Smooth muscle cell (in vitro differentiated cells): Measurements from ENCODE around the gene CTNND2. TPM values are rescaled to one million over a fixed set of nuclear protein-coding genes. Genes with fewer than 3 reads are reported as not detected.

Experiments
- DNase-seq: peaks from one replicate; lab custom pipeline; 2025; ENCODE audit not compliant: unreplicated experiment; lab: John Stamatoyannopoulos, UW
- H2AFZ ChIP-seq: fragments of 200-600 bp; sonication (generic); 2 replicates; pipeline ENCODE4 v1.6.0; 2016; ENCODE audit warnings: antibody characterized with exemption, low read depth, mild to moderate bottlenecking
- H3F3A ChIP-seq: fragments of 200-600 bp; sonication (generic); 2 replicates; pipeline ENCODE4 v1.6.0; 2017; ENCODE audit warnings: antibody characterized with exemption, low read depth
- H3K27ac ChIP-seq: fragments of 200-600 bp; sonication (generic); 2 replicates; pipeline ENCODE4 v1.5.1; 2016; ENCODE audit warnings: low read depth, mild to moderate bottlenecking
- H3K27me3 ChIP-seq: fragments of 200-600 bp; sonication (generic); 2 replicates; pipeline ENCODE4 v1.6.1; 2016; ENCODE audit warnings: low read depth, mild to moderate bottlenecking
- H3K36me3 ChIP-seq: fragments of 200-600 bp; sonication (generic); 2 replicates; pipeline ENCODE4 v1.5.1; 2016; ENCODE audit warnings: low read depth
- H3K4me1 ChIP-seq: fragments of 200-600 bp; sonication (generic); 2 replicates; pipeline ENCODE4 v1.5.1; 2016; ENCODE audit warnings: low read depth
- H3K4me2 ChIP-seq: fragments of 200-600 bp; sonication (generic); 2 replicates; pipeline ENCODE4 v1.6.0; 2016; ENCODE audit warnings: mild to moderate bottlenecking
- H3K4me3 ChIP-seq: fragments of 200-600 bp; sonication (generic); 2 replicates; pipeline ENCODE4 v1.5.1; 2016; ENCODE audit warnings: mild to moderate bottlenecking
- H3K79me2 ChIP-seq: fragments of 200-600 bp; sonication (generic); 2 replicates; pipeline ENCODE4 v1.6.0; 2016; ENCODE audit warnings: low read depth, mild to moderate bottlenecking
- H3K9ac ChIP-seq: fragments of 200-600 bp; sonication (generic); 2 replicates; pipeline ENCODE4 v1.6.0; 2016; ENCODE audit warnings: low read depth
- H3K9me3 ChIP-seq: fragments of 200-600 bp; sonication (generic); replicated peaks from 2 replicates; pipeline ENCODE4 v1.5.1; 2016; ENCODE audit warnings: low read depth
- H4K20me1 ChIP-seq: fragments of 200-600 bp; sonication (generic); 2 replicates; pipeline ENCODE4 v1.6.0; 2016; ENCODE audit warnings: low read depth
- WGBS: methylation state at CpG from one replicate; pipeline ENCODE4 v1.1.7; 2016; ENCODE audit warnings: low lambda C conversion rate; 5-methylcytosine and 5-hydroxymethylcytosine counted together
- polyA plus RNA-seq: library from polyadenylated mRNA; unstranded; fragments of >200 nt; fragmentation: Nextera tagmentation; extraction: Ambion mirVana; gene quantifications from 2 replicates; pipeline ENCODE4 v1.2.1, GENCODE V29; 2016
- total RNA-seq: library from RNA; depleted of rRNA; stranded (reverse); fragments of >200 nt; gene quantifications from 2 replicates; pipeline ENCODE4 v1.2.3, GENCODE V29; 2014
- TF ChIP-seq, protein P1 (sequence below): fragments of 200-600 bp; sonication (generic); IDR thresholded peaks from 2 replicates; pipeline ENCODE4 v1.5.1; 2017; ENCODE audit warnings: borderline replicate concordance, mild to moderate bottlenecking, antibody characterized with exemption; ENCODE audit not compliant: insufficient read depth, poor library complexity, severe bottlenecking

CTNND2 gene
- total and polyA plus RNA-seq, 2 experiments from 2014 or later, result 2.7 to 5.8 TPM

DNA sequence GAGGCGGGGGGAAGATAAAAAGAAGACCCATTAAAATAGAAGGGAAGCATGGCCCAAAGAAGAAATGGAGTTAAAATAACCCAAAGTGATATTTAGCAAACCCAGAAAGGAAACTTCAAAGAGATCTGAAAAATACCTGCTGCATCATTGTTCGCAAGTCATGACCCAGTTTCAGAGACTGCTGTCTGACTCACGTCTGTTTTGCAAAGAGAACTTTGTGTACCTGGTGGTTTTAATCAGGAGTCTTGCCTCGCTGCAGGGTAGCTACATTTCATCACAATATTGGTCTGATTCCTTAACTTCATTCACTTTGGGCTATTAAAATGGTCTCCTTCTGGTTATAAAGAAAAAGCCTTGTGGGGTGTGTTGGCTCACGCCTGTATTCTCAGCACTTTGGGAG lies 682.1 kb downstream of the CTNND2 start:
- H3K36me3 ChIP-seq, result no peaks in the 10 kb centered on the region
- no peaks in the 10 kb centered on the region for H3K79me2 ChIP-seq
- TF ChIP-seq, protein P1, sequence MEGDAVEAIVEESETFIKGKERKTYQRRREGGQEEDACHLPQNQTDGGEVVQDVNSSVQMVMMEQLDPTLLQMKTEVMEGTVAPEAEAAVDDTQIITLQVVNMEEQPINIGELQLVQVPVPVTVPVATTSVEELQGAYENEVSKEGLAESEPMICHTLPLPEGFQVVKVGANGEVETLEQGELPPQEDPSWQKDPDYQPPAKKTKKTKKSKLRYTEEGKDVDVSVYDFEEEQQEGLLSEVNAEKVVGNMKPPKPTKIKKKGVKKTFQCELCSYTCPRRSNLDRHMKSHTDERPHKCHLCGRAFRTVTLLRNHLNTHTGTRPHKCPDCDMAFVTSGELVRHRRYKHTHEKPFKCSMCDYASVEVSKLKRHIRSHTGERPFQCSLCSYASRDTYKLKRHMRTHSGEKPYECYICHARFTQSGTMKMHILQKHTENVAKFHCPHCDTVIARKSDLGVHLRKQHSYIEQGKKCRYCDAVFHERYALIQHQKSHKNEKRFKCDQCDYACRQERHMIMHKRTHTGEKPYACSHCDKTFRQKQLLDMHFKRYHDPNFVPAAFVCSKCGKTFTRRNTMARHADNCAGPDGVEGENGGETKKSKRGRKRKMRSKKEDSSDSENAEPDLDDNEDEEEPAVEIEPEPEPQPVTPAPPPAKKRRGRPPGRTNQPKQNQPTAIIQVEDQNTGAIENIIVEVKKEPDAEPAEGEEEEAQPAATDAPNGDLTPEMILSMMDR, result no peak
- H4K20me1 ChIP-seq, result no peaks in the 10 kb centered on the region
- H3K4me1 ChIP-seq, result no peaks in the 10 kb centered on the region
- no peak overlapping the region for H2AFZ ChIP-seq
- no peaks in the 10 kb centered on the region for H3K27me3 ChIP-seq
- H3F3A ChIP-seq, result no peaks in the 10 kb centered on the region
- H3K4me2 ChIP-seq, result no peak overlapping the region
- H3K27ac ChIP-seq, result no peak overlapping the region
- H3K9ac ChIP-seq, result no peak overlapping the region
- H3K4me3 ChIP-seq, result no peak overlapping the region
- no peak for DNase-seq
- no peaks in the 10 kb centered on the region for H3K9me3 ChIP-seq
- 87% methylated on average over 5 of the region's 5 CpGs for WGBS

DNA sequence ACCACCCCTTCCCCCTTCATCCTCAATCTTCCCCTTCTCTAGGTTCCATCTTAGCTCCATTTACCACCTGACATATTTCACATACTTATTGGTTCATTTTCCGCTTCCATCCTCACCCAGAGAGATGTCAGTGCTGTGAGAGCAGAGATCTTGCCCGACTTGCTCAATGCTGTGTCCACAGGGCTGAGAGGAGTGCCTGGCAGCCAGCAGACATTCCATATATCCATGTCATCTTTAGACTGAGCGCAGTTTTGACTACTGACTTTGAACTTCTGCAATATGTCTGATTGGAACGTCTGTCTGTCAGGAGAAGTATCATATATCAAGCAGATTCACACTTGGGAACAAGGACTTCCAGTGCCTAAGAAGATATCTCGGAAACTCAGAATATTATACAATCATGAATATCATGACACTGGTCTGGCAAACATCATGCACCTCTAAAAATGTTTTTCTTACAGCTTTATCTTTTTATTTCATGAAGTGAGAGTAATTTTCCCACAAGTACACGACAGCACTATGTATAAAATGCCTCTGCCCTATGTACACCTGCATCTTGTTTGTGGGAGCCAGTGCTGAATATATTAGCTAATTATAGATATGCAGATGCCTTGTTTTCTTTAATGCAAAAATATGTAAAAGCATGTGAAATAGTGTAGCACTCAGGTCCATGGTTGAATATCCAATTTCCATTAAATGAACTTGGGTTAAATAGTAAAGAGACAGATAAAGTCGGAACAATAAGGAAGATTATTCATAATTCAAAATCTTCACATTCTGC lies 689.2 kb downstream of the CTNND2 start:
- H3F3A ChIP-seq, result no peaks in the 10 kb centered on the region
- H2AFZ ChIP-seq, result no peak overlapping the region
- no peak overlapping the region for H3K9ac ChIP-seq
- no peaks in the 10 kb centered on the region for H4K20me1 ChIP-seq
- DNase-seq, result no peak
- H3K4me1 ChIP-seq, result no peaks in the 10 kb centered on the region
- H3K27ac ChIP-seq, result no peak overlapping the region
- H3K36me3 ChIP-seq, result no peaks in the 10 kb centered on the region
- H3K79me2 ChIP-seq, result no peaks in the 10 kb centered on the region
- TF ChIP-seq, protein P1, result no peak
- WGBS, result 76% methylated on average over 7 of the region's 7 CpGs
- no peak overlapping the region for H3K4me2 ChIP-seq
- no peaks in the 10 kb centered on the region for H3K9me3 ChIP-seq
- H3K4me3 ChIP-seq, result no peak overlapping the region
- H3K27me3 ChIP-seq, result no peaks in the 10 kb centered on the region

DNA sequence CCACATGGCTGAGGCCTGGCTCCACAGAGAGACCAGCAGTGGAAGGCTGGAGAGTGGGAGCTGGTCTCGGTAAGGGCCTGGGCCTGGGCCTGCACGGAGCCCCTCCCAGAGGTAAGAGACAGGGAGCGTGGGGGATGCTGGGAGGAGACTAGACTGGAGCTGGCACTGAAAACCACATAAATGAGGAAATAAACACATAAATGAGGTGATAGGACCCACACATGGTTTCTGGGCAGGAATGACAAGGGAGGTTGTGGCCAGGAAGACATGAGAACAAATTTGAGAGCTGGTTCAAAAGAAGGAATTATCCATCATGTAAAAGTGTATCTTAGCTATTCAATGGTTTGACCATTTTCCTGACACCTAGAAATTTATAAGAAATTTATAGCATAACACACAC lies 691.5 kb downstream of the CTNND2 start:
- DNase-seq, result no peak
- no peaks in the 10 kb centered on the region for H3K36me3 ChIP-seq
- no peaks in the 10 kb centered on the region for H3K9me3 ChIP-seq
- no peak overlapping the region for H3K4me2 ChIP-seq
- H3K27me3 ChIP-seq, result no peaks in the 10 kb centered on the region
- no peaks in the 10 kb centered on the region for H3F3A ChIP-seq
- H3K9ac ChIP-seq, result no peak overlapping the region
- no peaks in the 10 kb centered on the region for H3K79me2 ChIP-seq
- WGBS, result 95% methylated on average over 3 of the region's 3 CpGs
- no peaks in the 10 kb centered on the region for H3K4me1 ChIP-seq
- no peak overlapping the region for H3K4me3 ChIP-seq
- no peak overlapping the region for H3K27ac ChIP-seq
- H2AFZ ChIP-seq, result no peak overlapping the region
- TF ChIP-seq, protein P1, result no peak
- no peaks in the 10 kb centered on the region for H4K20me1 ChIP-seq

DNA sequence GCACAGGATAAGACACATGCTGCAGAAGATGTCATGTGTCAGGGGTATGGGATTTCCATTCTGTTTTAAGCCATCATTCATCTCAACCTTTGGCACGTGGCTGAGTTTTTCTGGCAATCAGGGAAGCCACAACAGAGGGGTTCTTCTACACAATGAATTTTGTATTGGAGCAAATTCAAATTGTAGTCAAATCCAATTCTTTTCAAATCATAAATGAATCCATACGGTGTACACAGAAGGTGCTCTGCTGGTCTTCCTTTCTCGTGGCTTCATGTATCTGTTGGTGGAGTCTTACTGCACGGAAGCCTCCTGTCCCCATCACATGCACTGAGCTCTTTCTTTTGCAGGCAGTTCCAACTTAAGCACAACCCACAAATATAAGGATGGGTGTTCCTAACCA lies 706.5 kb downstream of the CTNND2 start:
- TF ChIP-seq, protein P1, result no peak
- 92% methylated on average over 4 of the region's 4 CpGs for WGBS

More for the DNA sequence above, 706.5 kb downstream of the CTNND2 start:
- H3K4me2 ChIP-seq, result no peak overlapping the region
- no peak overlapping the region for H3K4me3 ChIP-seq
- no peaks in the 10 kb centered on the region for H3K9me3 ChIP-seq
- H3K27me3 ChIP-seq, result no peaks in the 10 kb centered on the region
- DNase-seq, result no peak
- H3K79me2 ChIP-seq, result no peaks in the 10 kb centered on the region
- H4K20me1 ChIP-seq, result no peaks in the 10 kb centered on the region
- no peaks in the 10 kb centered on the region for H3K4me1 ChIP-seq
- H3F3A ChIP-seq, result no peaks in the 10 kb centered on the region
- no peak overlapping the region for H3K9ac ChIP-seq
- H3K36me3 ChIP-seq, result no peaks in the 10 kb centered on the region
- no peak overlapping the region for H2AFZ ChIP-seq
- H3K27ac ChIP-seq, result no peak overlapping the region
